Measurements from ENCODE around the gene EQTN. TPM values are rescaled to one million over a fixed set of nuclear protein-coding genes. Genes with fewer than 3 reads are reported as not detected.

EQTN gene
- total and polyA plus RNA-seq, 2 of the 8 experiments (the other 6 are each of a cell fraction or from before 2014, with no cell fraction given): 0.23 TPM; not detected in 1

DNA sequence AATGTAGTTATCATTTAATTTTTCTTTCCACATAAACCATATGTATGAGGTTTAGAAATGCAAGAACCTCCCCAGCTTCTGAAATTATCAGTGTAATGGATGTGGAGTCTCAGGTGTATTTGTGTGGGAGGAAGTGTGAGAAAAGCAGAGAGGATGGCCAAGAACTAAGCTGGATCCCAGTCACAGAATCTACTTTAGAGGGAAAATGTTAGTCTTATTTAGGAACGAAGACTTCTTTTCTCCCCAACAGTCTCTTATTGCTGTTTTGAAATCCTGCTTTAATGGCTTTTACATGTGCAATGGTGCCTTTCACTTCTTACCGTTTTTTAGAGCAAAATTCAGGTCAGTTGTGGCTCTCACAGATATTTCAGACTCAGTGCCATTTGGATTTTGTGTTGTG is 3.0 kb downstream of the EQTN start:
- POLR2A ChIA-PET (ENCODE audit: partially characterized antibody): no interaction called here
- TF ChIP-seq SAP30 (IDR thresholded peaks at IDR 0.05; ENCODE audit: insufficient read depth, insufficient replicate concordance, low read length) (no peak), CHD1 (IDR thresholded peaks at IDR 0.05; ENCODE audit: low read depth, low read length) (no peak), JUN (IDR thresholded peaks at IDR 0.05; ENCODE audit: low read depth, low read length) (no peak), MAFK (IDR thresholded peaks at IDR 0.05; ENCODE audit: low read depth, low read length) (no peak)

More for the DNA sequence above, 3.0 kb downstream of the EQTN start:
- no peak overlapping the region for H2BK20ac ChIP-seq (ENCODE audit: low read length)
- H3K9ac ChIP-seq (replicated peaks in 1 of 4; ENCODE audit: extremely low read depth in 1 of 4, low read depth in 3 of 4, low read length in 3 of 4): no peak overlapping the region
- H2AFZ ChIP-seq (ENCODE audit: low read length): no peak overlapping the region
- H3K27me3 ChIP-seq (replicated peaks in 1 of 4; ENCODE audit: control insufficient read depth in 3 of 4, extremely low read depth in 1 of 4, insufficient read depth in 3 of 4, low read length in 3 of 4): no peaks in the 10 kb centered on the region
- H3K4me1 ChIP-seq (replicated peaks in 1 of 4; ENCODE audit: control insufficient read depth in 3 of 4, insufficient read depth in 4 of 4, low read length in 3 of 4): no peaks in the 10 kb centered on the region
- H2BK15ac ChIP-seq (ENCODE audit: low read length): no peak overlapping the region
- no peak overlapping the region for H3K4me2 ChIP-seq (ENCODE audit: insufficient read depth in 1 of 2, low read depth in 2 of 2, low read length in 2 of 2)
- H3K23ac ChIP-seq (ENCODE audit: insufficient read length): no peak overlapping the region
- H3K14ac ChIP-seq (ENCODE audit: insufficient read length): no peak overlapping the region
- H3K4me3 ChIP-seq (ENCODE audit: extremely low read depth in 1 of 4, insufficient read depth in 2 of 4, low read depth in 3 of 4, low read length in 4 of 4): no peak overlapping the region
- no peaks in the 10 kb centered on the region for H3K79me1 ChIP-seq (ENCODE audit: low read depth, low read length)
- no peak overlapping the region for H2BK120ac ChIP-seq (replicated peaks; ENCODE audit: low read depth, low read length)
- H4K91ac ChIP-seq (replicated peaks; ENCODE audit: insufficient read length, low read length): no peak overlapping the region
- H3K4ac ChIP-seq (replicated peaks; ENCODE audit: insufficient read length, low read depth, low read length): no peak overlapping the region
- H4K20me1 ChIP-seq (replicated peaks in 1 of 2; ENCODE audit: control insufficient read depth in 1 of 2, insufficient read depth in 2 of 2, low read length in 2 of 2): no peaks in the 10 kb centered on the region
- no peak overlapping the region for H4K5ac ChIP-seq (ENCODE audit: insufficient read length, low read depth, low read length)
- H3K27ac ChIP-seq (ENCODE audit: low read depth, low read length): no peak overlapping the region
- FAIRE-seq (no peak), DNase-seq (ENCODE audit: low read depth in 1 of 2, low spot score in 2 of 2) (no peak)
- H3K36me3 ChIP-seq (ENCODE audit: control insufficient read depth in 2 of 4, insufficient read depth in 4 of 4, low read length in 3 of 4): no peaks in the 10 kb centered on the region; a peak in 1 of 8 replicates
- no peak overlapping the region for H4K8ac ChIP-seq (ENCODE audit: extremely low read depth, insufficient read depth, low read length)
- no peak overlapping the region for H2BK5ac ChIP-seq (ENCODE audit: low read depth, low read length)
- CTCF ChIA-PET (ENCODE audit: partially characterized antibody): interaction anchor here (0.8 to 1.7 kb wide), 2 partner anchors 61 to 253 kb away, joined by 3 to 5 read pairs; no protein-coding TSS in a partner anchor
- no peak overlapping the region for H2BK12ac ChIP-seq (ENCODE audit: low read depth, low read length)
- H3K23me2 ChIP-seq (ENCODE audit: low read depth, low read length): no peaks in the 10 kb centered on the region
- no peaks in the 10 kb centered on the region for H3K9me3 ChIP-seq (ENCODE audit: insufficient read depth in 2 of 2, low read depth in 1 of 2, low read length in 1 of 2)
- H3K18ac ChIP-seq (ENCODE audit: extremely low read depth, low read length): no peak overlapping the region
- 98% methylated on average over 2 of the region's 2 CpGs; no CpG with 5 or more reads in 1 of the 2 experiments for WGBS, 2 experiments (ENCODE audit: extremely low coverage in 1 of 2, insufficient coverage in 1 of 2, insufficient read length in 1 of 2, insufficient replicate concordance in 2 of 2, low coverage in 1 of 2, low lambda C conversion rate in 2 of 2, missing lambda C conversion rate in 1 of 2)
- H3K56ac ChIP-seq (replicated peaks; ENCODE audit: insufficient read length, low read depth, low read length): no peak overlapping the region
- H3K79me2 ChIP-seq (ENCODE audit: control insufficient read depth in 1 of 2, insufficient read depth in 2 of 2, low read length in 2 of 2): no peaks in the 10 kb centered on the region
- no peak overlapping the region for H2AK5ac ChIP-seq (ENCODE audit: low read depth, low read length)

Measured in H1 (cell line).